ENCODE data around the gene DENND5A. TPM values are rescaled to one million over a fixed set of nuclear protein-coding genes. Genes with fewer than 3 reads are reported as not detected.

DENND5A gene
- total and polyA plus RNA-seq, 2 of the 8 experiments (the other 6 are each of a cell fraction or from before 2014, with no cell fraction given) = 65.7 to 139 TPM

- Histone ChIP-seq H2AFZ (ENCODE audit: low read length) (no peak overlapping the region), H3K9me3 (ENCODE audit: insufficient read depth in 2 of 2, low read depth in 1 of 2, low read length in 1 of 2) (no peaks in the 10 kb centered on the region), H3K23me2 (ENCODE audit: low read depth, low read length) (no peaks in the 10 kb centered on the region), H2BK5ac (ENCODE audit: low read depth, low read length) (no peak overlapping the region), H3K9ac (replicated peaks in 1 of 4; ENCODE audit: extremely low read depth in 1 of 4, low read depth in 3 of 4, low read length in 3 of 4) (no peak overlapping the region), H3K4me1 (replicated peaks in 1 of 4; ENCODE audit: control insufficient read depth in 3 of 4, insufficient read depth in 4 of 4, low read length in 3 of 4) (no peaks in the 10 kb centered on the region), H4K91ac (replicated peaks; ENCODE audit: insufficient read length, low read length) (no peak overlapping the region), H2BK12ac (ENCODE audit: low read depth, low read length) (no peak overlapping the region), H3K4me3 (ENCODE audit: extremely low read depth in 1 of 4, insufficient read depth in 2 of 4, low read depth in 3 of 4, low read length in 4 of 4) (no peak overlapping the region), H2AK5ac (ENCODE audit: low read depth, low read length) (no peak overlapping the region), H4K5ac (ENCODE audit: insufficient read length, low read depth, low read length) (no peak overlapping the region), H3K79me1 (ENCODE audit: low read depth, low read length) (no peaks in the 10 kb centered on the region), H3K27me3 (replicated peaks in 1 of 4; ENCODE audit: control insufficient read depth in 3 of 4, extremely low read depth in 1 of 4, insufficient read depth in 3 of 4, low read length in 3 of 4) (no peaks in the 10 kb centered on the region), H3K4me2 (ENCODE audit: insufficient read depth in 1 of 2, low read depth in 2 of 2, low read length in 2 of 2) (no peak overlapping the region), H3K56ac (replicated peaks; ENCODE audit: insufficient read length, low read depth, low read length) (no peak overlapping the region), H3K27ac (ENCODE audit: low read depth, low read length) (no peak overlapping the region), H3K14ac (ENCODE audit: insufficient read length) (no peak overlapping the region), H3K36me3 (ENCODE audit: control insufficient read depth in 2 of 4, insufficient read depth in 4 of 4, low read length in 3 of 4) (peaks cover 2 to 17% (median 13%) of the 10 kb centered on the region in 4 experiments; a peak in 7 of 8 replicates), H2BK20ac (ENCODE audit: low read length) (no peak overlapping the region), H3K4ac (replicated peaks; ENCODE audit: insufficient read length, low read depth, low read length) (no peak overlapping the region), H3K23ac (ENCODE audit: insufficient read length) (no peak overlapping the region), H4K8ac (ENCODE audit: extremely low read depth, insufficient read depth, low read length) (no peak overlapping the region), H3K79me2 (ENCODE audit: control insufficient read depth in 1 of 2, insufficient read depth in 2 of 2, low read length in 2 of 2) (no peaks in the 10 kb centered on the region), H3K18ac (ENCODE audit: extremely low read depth, low read length) (no peak overlapping the region), H2BK15ac (ENCODE audit: low read length) (no peak overlapping the region), H4K20me1 (replicated peaks in 1 of 2; ENCODE audit: control insufficient read depth in 1 of 2, insufficient read depth in 2 of 2, low read length in 2 of 2) (peaks cover 0 to 3% of the 10 kb centered on the region in 2 experiments), H2BK120ac (replicated peaks; ENCODE audit: low read depth, low read length) (no peak overlapping the region)
- TF ChIP-seq CREB1 (IDR thresholded peaks at IDR 0.05) (no peak), POLR2AphosphoS5 (IDR thresholded peaks at IDR 0.05; ENCODE audit: low read depth, low read length) (no peak), CBX5 (IDR thresholded peaks at IDR 0.05; ENCODE audit: low read depth, low read length) (no peak), RBBP5 (IDR thresholded peaks at IDR 0.05; ENCODE audit: borderline replicate concordance, low read depth, low read length) (no peak), TAF7 (optimal IDR thresholded peaks at IDR 0.05; ENCODE audit: borderline replicate concordance, low read depth, low read length) (no peak), TCF12 (IDR thresholded peaks at IDR 0.05; ENCODE audit: low read depth, low read length) (no peak), ATF3 (IDR thresholded peaks at IDR 0.05; ENCODE audit: insufficient read depth, low read depth, low read length) (no peak), BACH1 (IDR thresholded peaks at IDR 0.05; ENCODE audit: low read length) (no peak), POLR2A (IDR thresholded peaks at IDR 0.05; ENCODE audit: control extremely low read depth in 1 of 2, low read depth in 2 of 2, low read length in 2 of 2) (no peak), POU5F1 (IDR thresholded peaks at IDR 0.05; ENCODE audit: low read depth, low read length) (no peak)
- TF ChIP-seq, protein P1, sequence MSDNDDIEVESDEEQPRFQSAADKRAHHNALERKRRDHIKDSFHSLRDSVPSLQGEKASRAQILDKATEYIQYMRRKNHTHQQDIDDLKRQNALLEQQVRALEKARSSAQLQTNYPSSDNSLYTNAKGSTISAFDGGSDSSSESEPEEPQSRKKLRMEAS (IDR thresholded peaks at IDR 0.05) = no peak
- TF ChIP-seq, protein P2, sequence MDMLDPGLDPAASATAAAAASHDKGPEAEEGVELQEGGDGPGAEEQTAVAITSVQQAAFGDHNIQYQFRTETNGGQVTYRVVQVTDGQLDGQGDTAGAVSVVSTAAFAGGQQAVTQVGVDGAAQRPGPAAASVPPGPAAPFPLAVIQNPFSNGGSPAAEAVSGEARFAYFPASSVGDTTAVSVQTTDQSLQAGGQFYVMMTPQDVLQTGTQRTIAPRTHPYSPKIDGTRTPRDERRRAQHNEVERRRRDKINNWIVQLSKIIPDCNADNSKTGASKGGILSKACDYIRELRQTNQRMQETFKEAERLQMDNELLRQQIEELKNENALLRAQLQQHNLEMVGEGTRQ (IDR thresholded peaks at IDR 0.05; ENCODE audit: low read length) = no peak
- TF ChIP-seq, protein P3, sequence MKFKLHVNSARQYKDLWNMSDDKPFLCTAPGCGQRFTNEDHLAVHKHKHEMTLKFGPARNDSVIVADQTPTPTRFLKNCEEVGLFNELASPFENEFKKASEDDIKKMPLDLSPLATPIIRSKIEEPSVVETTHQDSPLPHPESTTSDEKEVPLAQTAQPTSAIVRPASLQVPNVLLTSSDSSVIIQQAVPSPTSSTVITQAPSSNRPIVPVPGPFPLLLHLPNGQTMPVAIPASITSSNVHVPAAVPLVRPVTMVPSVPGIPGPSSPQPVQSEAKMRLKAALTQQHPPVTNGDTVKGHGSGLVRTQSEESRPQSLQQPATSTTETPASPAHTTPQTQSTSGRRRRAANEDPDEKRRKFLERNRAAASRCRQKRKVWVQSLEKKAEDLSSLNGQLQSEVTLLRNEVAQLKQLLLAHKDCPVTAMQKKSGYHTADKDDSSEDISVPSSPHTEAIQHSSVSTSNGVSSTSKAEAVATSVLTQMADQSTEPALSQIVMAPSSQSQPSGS (IDR thresholded peaks at IDR 0.05; ENCODE audit: low read length) = no peak
- FAIRE-seq = no peak
- CTCF ChIA-PET (ENCODE audit: partially characterized antibody) = interaction anchor here (0.7 to 0.9 kb wide), 2 partner anchors 11 to 62 kb away, joined by 3 read pairs; no protein-coding TSS in a partner anchor
- no peak for DNase-seq (ENCODE audit: low read depth in 1 of 2, low spot score in 2 of 2)
- POLR2A ChIA-PET (ENCODE audit: partially characterized antibody) = interaction anchor here (1.0 to 1.2 kb wide), 2 partner anchors 225 to 300 kb away, joined by 3 read pairs; partner anchors contain the start of gene ZNF143
Observed at GRCh38 chr11:9160166-9160565, 105.0 kb downstream of the DENND5A start.

Data from H1 (cell line).